Cardiac muscle cell (in vitro differentiated cells and primary cell): ENCODE measurements around the gene OSBPL9. TPM values are rescaled to one million over a fixed set of nuclear protein-coding genes. Genes with fewer than 3 reads are reported as not detected.

Source experiments
- DNase-seq, 2 donors: peaks; one replicate each; pipeline versions ENCODE4 v3.0.0 to v3.0.0-alpha.2; 2010 to 2017; ENCODE audit warnings: low read depth in 1 of 2, low spot score in 1 of 2
- H3K27ac ChIP-seq: fragments of 200-600 bp; sonication (generic); 2 replicates; pipeline ENCODE4 v1.5.1; 2016
- H3K27me3 ChIP-seq: fragments of 200-600 bp; sonication (generic); 2 replicates; pipeline ENCODE4 v1.6.0; 2016; ENCODE audit warnings: control low read depth
- H3K36me3 ChIP-seq: fragments of 200-600 bp; sonication (generic); 2 replicates; pipeline ENCODE4 v1.5.1; 2016; ENCODE audit warnings: control low read depth
- H3K4me1 ChIP-seq: fragments of 200-600 bp; sonication (generic); 2 replicates; pipeline ENCODE4 v1.8.1; 2017; ENCODE audit warnings: low read depth, mild to moderate bottlenecking, mixed run types
- H3K4me3 ChIP-seq: fragments of 200-600 bp; sonication (generic); 2 replicates; pipeline ENCODE4 v1.5.1; 2016; ENCODE audit warnings: mild to moderate bottlenecking
- H3K9me3 ChIP-seq: fragments of 200-600 bp; sonication (generic); 2 replicates; pipeline ENCODE4 v1.5.1; 2017; ENCODE audit warnings: low read depth, mild to moderate bottlenecking, control low read depth
- polyA plus RNA-seq: library from polyadenylated mRNA; unstranded; fragments of >200 nt; fragmentation: Nextera tagmentation; extraction: Ambion mirVana; gene quantifications from 2 replicates; pipeline ENCODE4 v1.2.1, GENCODE V29; 2016
- total RNA-seq: library from RNA; depleted of rRNA; stranded (reverse); fragments of >200 nt; gene quantifications from 2 replicates; pipeline ENCODE4 v1.2.3, GENCODE V29; 2016
- TF ChIP-seq, protein P1 (sequence below): IDR thresholded peaks from 2 replicates; pipeline ENCODE4 v1.5.1; 2012; ENCODE audit warnings: low read depth, mild to moderate bottlenecking, low read length

The OSBPL9 gene
- total and polyA plus RNA-seq, 2 experiments from 2014 or later: 103 to 104 TPM

DNA sequence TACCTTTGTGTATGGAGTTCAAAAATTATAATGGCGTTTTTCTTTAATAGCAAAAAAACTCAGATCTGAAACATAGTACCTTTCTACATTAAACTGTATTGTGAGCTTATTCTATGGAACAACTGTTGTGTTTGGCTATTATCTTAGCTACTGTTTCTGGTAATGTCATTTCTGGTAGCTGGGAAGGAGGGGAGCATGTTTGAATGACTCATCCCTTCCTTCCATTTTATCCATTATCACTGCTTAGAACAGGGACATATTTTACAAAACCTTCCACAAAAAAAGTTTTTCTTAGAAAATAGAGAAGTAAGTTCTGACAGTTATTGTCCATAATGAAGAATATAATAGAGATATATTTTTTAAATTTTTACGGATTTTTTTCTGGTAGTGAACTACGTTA is 133.3 kb downstream of the OSBPL9 start:
- DNase-seq: peak in 1 of 2 donors; percentile 67

DNA sequence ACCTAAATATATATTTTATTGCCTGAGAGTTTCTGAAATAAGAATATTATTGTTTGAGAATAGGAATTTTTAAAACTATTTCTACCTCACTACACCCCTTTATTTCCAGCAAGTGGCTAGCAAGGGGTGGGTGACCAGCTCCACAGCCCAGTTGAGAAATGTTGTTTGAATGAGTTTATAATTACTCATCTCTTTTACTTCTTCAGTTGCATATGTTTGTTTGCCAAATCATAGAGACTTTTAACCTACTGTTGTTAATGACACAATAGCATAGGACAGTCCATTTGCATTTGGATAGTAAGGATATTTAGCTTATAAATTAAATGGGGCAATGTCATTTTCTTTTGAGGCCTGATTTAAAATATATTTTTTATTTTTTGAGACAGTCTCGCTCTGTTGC is 133.8 kb downstream of the OSBPL9 start:
- Histone ChIP-seq H3K36me3 (peaks cover 55% of the 10 kb centered on the region), H3K27ac (no peak overlapping the region), H3K4me1 (peaks cover 6% of the 10 kb centered on the region), H3K27me3 (no peaks in the 10 kb centered on the region), H3K4me3 (no peak overlapping the region), H3K9me3 (no peaks in the 10 kb centered on the region)
- DNase-seq: peak in 1 of 2 donors; percentile 47
- TF ChIP-seq, protein P1, sequence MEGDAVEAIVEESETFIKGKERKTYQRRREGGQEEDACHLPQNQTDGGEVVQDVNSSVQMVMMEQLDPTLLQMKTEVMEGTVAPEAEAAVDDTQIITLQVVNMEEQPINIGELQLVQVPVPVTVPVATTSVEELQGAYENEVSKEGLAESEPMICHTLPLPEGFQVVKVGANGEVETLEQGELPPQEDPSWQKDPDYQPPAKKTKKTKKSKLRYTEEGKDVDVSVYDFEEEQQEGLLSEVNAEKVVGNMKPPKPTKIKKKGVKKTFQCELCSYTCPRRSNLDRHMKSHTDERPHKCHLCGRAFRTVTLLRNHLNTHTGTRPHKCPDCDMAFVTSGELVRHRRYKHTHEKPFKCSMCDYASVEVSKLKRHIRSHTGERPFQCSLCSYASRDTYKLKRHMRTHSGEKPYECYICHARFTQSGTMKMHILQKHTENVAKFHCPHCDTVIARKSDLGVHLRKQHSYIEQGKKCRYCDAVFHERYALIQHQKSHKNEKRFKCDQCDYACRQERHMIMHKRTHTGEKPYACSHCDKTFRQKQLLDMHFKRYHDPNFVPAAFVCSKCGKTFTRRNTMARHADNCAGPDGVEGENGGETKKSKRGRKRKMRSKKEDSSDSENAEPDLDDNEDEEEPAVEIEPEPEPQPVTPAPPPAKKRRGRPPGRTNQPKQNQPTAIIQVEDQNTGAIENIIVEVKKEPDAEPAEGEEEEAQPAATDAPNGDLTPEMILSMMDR: no peak

More for the DNA sequence above, 133.3 kb downstream of the OSBPL9 start:
- H3K9me3 ChIP-seq: no peaks in the 10 kb centered on the region
- H3K27ac ChIP-seq: no peak overlapping the region
- peaks cover 6% of the 10 kb centered on the region for H3K4me1 ChIP-seq
- TF ChIP-seq, protein P1: no peak
- no peaks in the 10 kb centered on the region for H3K27me3 ChIP-seq
- no peak overlapping the region for H3K4me3 ChIP-seq
- H3K36me3 ChIP-seq: peaks cover 49% of the 10 kb centered on the region

DNA sequence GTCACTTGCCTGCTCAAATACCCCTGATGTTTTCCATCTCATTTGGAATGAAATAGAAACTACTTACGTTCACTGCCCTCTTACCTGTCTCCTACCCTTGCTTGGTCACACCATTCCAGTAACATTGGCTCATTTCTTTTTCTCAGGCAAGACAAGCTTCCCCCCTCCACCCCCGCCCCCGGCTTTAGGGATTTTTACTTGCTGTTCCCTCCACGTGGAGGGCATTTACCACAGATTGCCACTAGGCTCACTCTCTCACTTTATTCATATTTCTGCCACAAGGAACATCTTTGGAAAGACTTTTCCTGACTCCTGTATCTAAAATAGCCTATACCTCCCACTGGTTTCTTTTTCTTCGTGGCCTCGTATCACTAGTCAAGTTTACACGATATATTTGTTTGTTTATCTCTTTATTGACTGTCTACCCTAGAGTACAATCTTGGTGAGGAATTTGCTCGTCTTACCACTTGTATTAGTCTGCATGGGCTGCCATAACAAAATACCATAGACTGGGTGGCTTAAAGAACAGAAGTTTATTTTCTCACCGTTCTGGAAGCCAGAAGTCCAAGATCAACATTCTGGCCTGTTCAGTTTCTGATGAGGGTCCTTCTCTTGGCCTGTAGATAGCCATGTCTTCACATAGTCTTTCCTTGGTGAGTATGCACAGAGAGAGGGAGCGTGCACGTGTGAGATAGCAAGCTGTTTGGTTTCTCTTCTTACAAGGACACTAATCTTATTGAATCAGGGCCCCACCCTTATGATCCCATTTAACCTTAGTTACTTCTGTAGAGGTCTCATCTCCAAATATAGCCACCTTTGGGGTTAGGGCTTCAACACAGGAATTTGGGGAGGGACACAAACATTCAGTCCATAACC is 135.4 kb downstream of the OSBPL9 start:
- no peaks in the 10 kb centered on the region for H3K27me3 ChIP-seq
- no peak overlapping the region for H3K27ac ChIP-seq
- no peak for DNase-seq
- H3K9me3 ChIP-seq: no peaks in the 10 kb centered on the region
- H3K4me3 ChIP-seq: no peak overlapping the region
- TF ChIP-seq, protein P1: no peak
- H3K36me3 ChIP-seq: peaks cover 49% of the 10 kb centered on the region
- H3K4me1 ChIP-seq: peaks cover 6% of the 10 kb centered on the region

DNA sequence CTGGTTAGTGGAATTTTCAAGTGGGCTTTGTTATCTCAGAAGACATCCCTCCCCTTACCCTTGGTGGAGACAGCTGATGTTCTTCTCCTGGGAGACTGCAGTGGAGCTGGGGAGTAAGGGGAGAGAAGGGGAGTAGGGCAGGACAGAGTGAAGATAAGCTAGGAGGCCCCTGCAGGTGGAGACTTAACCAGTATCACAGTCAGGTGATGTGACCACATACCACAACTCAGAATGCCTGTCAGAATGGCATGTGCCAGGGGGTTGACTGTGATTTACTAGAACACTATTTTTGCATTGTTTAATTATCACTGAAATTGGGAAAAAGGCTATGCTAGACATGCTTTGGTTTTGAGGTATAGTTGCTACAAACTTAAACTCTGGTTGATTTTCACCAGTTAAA is 137.1 kb downstream of the OSBPL9 start:
- Histone ChIP-seq H3K36me3 (peaks cover 44% of the 10 kb centered on the region), H3K4me1 (peaks cover 6% of the 10 kb centered on the region), H3K27ac (peak overlapping the region; percentile 41), H3K27me3 (no peaks in the 10 kb centered on the region), H3K9me3 (no peaks in the 10 kb centered on the region), H3K4me3 (no peak overlapping the region)
- DNase-seq: no peak
- TF ChIP-seq, protein P1: no peak

DNA sequence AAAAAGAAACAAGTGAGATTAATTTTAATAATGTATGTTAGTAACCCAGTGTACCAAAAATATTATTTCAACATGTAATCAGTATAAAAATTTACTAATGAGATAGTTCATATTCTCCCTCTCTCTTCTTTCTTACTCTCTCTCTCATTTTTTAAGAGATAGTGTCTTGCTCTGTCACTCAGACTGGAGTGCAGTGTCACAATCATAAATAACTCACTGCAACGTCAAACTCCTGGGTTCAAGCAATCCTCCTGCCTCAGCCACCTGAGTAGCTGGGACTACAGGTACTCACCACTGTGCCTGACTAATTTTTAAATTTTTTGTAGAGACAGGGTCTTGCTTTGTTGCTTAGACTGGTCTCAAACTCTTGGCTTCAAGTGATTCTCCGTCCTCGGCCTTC is 137.8 kb downstream of the OSBPL9 start:
- H3K9me3 ChIP-seq: no peaks in the 10 kb centered on the region
- H3K27me3 ChIP-seq: no peaks in the 10 kb centered on the region
- H3K36me3 ChIP-seq: peaks cover 40% of the 10 kb centered on the region

More for the DNA sequence above, 137.8 kb downstream of the OSBPL9 start:
- DNase-seq: no peak
- Histone ChIP-seq H3K4me1 (peaks cover 6% of the 10 kb centered on the region), H3K4me3 (no peak overlapping the region), H3K27ac (no peak overlapping the region)
- TF ChIP-seq, protein P1: no peak
